Neural crest cell (in vitro differentiated cells): ENCODE measurements around the gene TMED6. TPM values are rescaled to one million over a fixed set of nuclear protein-coding genes. Genes with fewer than 3 reads are reported as not detected.
"Not testable (repeated sequence)": the region's sequence is repeated elsewhere in the genome, so short reads cannot be mapped to it uniquely, and the experiment has no call there.

ENCODE experiments used
- DNase-seq: peaks from one replicate; pipeline ENCODE4 v3.0.0; 2021; ENCODE audit warnings: low read depth, mixed read lengths, low spot score
- H3K27ac Mint-ChIP-seq: one replicate; pipeline ENCODE4 v1.8.0; 2021; ENCODE audit warnings: mild to moderate bottlenecking, mixed read lengths; ENCODE audit not compliant: unreplicated experiment
- H3K27me3 Mint-ChIP-seq: 2 replicates; pipeline ENCODE4 v1.8.0; 2021; ENCODE audit warnings: low read depth, mild to moderate bottlenecking, mixed read lengths
- H3K36me3 Mint-ChIP-seq: 2 replicates; pipeline ENCODE4 v1.8.0; 2021; ENCODE audit warnings: low read depth, mild to moderate bottlenecking, mixed read lengths
- H3K4me1 Mint-ChIP-seq: 2 replicates; pipeline ENCODE4 v1.8.0; 2021; ENCODE audit warnings: mixed read lengths
- H3K4me3 Mint-ChIP-seq: one replicate; pipeline ENCODE4 v1.8.0; 2021; ENCODE audit warnings: mild to moderate bottlenecking, mixed read lengths
- H3K9me3 Mint-ChIP-seq: 2 replicates; pipeline ENCODE4 v1.8.0; 2021; ENCODE audit warnings: mixed read lengths
- CTCF ChIP-seq: fragments of 200-600 bp; sonication (generic); conservative IDR thresholded peaks from 2 replicates; pipeline ENCODE4 v1.5.0; 2021; ENCODE audit warnings: antibody characterized with exemption, mild to moderate bottlenecking
- total RNA-seq: library from RNA; stranded (reverse); gene quantifications from 2 replicates; pipeline ENCODE4 v1.2.1, GENCODE V29; 2021

Gene TMED6
- total RNA-seq, 1 donor from 2014 or later = 0.56 TPM

- TF ChIP-seq CTCF = no peak
- DNase-seq = no peak
- Mint-ChIP-seq H3K36me3 (peaks cover 5% of the 10 kb centered on the region), H3K27me3 (no peaks in the 10 kb centered on the region), H3K27ac (no peak overlapping the region), H3K4me3 (no peak overlapping the region), H3K4me1 (peaks cover 11% of the 10 kb centered on the region), H3K9me3 (no peaks in the 10 kb centered on the region)
Observed at GRCh38 chr16:69307091-69307490, 44.5 kb downstream of the TMED6 start.

- no peak for TF ChIP-seq CTCF
- H3K36me3 Mint-ChIP-seq = peaks cover 6% of the 10 kb centered on the region
- no peak overlapping the region for H3K4me3 Mint-ChIP-seq
- no peaks in the 10 kb centered on the region for H3K9me3 Mint-ChIP-seq
- no peaks in the 10 kb centered on the region for H3K27me3 Mint-ChIP-seq
- DNase-seq = no peak
- peaks cover 8% of the 10 kb centered on the region for H3K4me1 Mint-ChIP-seq
- H3K27ac Mint-ChIP-seq = no peak overlapping the region
Observed at GRCh38 chr16:69306031-69306430, 45.6 kb downstream of the TMED6 start.

- Mint-ChIP-seq H3K27ac (peak overlapping the region; percentile 2), H3K36me3 (peaks cover 6% of the 10 kb centered on the region), H3K4me1 (no peaks in the 10 kb centered on the region), H3K9me3 (no peaks in the 10 kb centered on the region), H3K4me3 (no peak overlapping the region), H3K27me3 (no peaks in the 10 kb centered on the region)
- no peak for DNase-seq
- TF ChIP-seq CTCF = no peak
Observed at GRCh38 chr16:69302301-69302700, 49.3 kb downstream of the TMED6 start.

GRCh38 chr16:69301861-69302260 is 49.7 kb downstream of the TMED6 start:
- TF ChIP-seq CTCF = no peak
- H3K27me3 Mint-ChIP-seq = no peaks in the 10 kb centered on the region
- no peak for DNase-seq

DNA sequence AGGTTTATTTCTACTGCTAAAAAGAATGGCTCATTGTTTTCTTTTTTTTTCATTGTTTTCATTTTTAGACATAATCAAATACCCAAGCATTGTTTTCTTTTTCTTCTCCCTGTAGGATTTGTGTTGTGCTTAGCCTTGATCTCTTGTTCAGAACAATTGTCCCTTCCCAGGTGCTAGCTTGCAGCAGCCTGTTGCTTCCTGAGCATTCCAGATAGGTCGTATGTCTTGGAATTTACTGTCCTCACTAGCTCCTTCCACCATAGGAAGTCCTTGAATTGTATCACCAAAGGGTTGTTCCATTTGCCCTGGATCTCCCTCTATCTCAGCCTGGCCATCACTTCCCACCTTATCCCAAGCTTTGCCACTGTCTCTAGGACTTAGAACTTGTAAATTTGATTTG is 50.4 kb downstream of the TMED6 start:
- H3K27me3 Mint-ChIP-seq = no peaks in the 10 kb centered on the region
- H3K27ac Mint-ChIP-seq = peak overlapping the region; percentile 90
- H3K36me3 Mint-ChIP-seq = peaks cover 6% of the 10 kb centered on the region
- no peaks in the 10 kb centered on the region for H3K4me1 Mint-ChIP-seq
- H3K4me3 Mint-ChIP-seq = no peak overlapping the region
- no peak for TF ChIP-seq CTCF
- no peak for DNase-seq
- no peaks in the 10 kb centered on the region for H3K9me3 Mint-ChIP-seq

More at GRCh38 chr16:69301861-69302260, 49.7 kb downstream of the TMED6 start:
- Mint-ChIP-seq H3K36me3 (peaks cover 6% of the 10 kb centered on the region), H3K27ac (no peak overlapping the region), H3K4me1 (no peaks in the 10 kb centered on the region), H3K9me3 (no peaks in the 10 kb centered on the region), H3K4me3 (no peak overlapping the region)

DNA sequence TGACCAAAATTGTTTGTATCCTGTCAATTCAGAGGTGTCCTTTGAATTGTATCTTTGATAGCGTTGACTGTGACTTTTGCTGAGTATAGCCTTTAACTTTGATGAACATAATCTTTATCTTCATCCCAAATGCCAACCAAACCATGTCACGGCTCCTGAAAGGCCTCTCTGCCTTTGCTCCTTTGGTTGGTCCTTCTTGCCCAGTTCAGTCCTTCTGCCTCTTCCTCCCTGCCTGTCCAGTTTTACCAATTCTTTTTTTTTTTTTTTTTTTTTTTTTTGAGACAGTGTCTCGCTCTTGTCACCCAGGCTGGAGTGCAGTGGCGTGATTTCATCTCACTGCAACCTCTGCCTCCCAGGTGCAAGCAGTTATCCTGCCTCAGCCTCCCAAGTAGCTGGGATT is 53.3 kb downstream of the TMED6 start:
- H3K27ac Mint-ChIP-seq = peak overlapping the region; percentile 62
- H3K27me3 Mint-ChIP-seq = no peaks in the 10 kb centered on the region
- no peak for TF ChIP-seq CTCF
- H3K4me3 Mint-ChIP-seq = no peak overlapping the region
- no peaks in the 10 kb centered on the region for H3K9me3 Mint-ChIP-seq
- H3K4me1 Mint-ChIP-seq = no peaks in the 10 kb centered on the region
- DNase-seq = no peak
- peaks cover 6% of the 10 kb centered on the region for H3K36me3 Mint-ChIP-seq

- H3K27me3 Mint-ChIP-seq, H3K36me3 Mint-ChIP-seq, H3K27ac Mint-ChIP-seq, H3K9me3 Mint-ChIP-seq, DNase-seq, H3K4me1 Mint-ChIP-seq, H3K4me3 Mint-ChIP-seq: not testable (repeated sequence)
Observed at GRCh38 chr16:69296771-69297170, 54.8 kb downstream of the TMED6 start.
